Ectodermal cell (in vitro differentiated cells): ENCODE measurements around the gene KCNAB3.

ENCODE experiments used
- H3K27ac ChIP-seq: 2 replicates; pipeline ENCODE4 v1.7.0; 2013; ENCODE audit warnings: mild to moderate bottlenecking, low read depth, low read length; ENCODE audit not compliant: insufficient read depth, poor library complexity, severe bottlenecking
- H3K27me3 ChIP-seq: 2 replicates; pipeline ENCODE4 v1.7.0; 2013; ENCODE audit warnings: mild to moderate bottlenecking, low read length; ENCODE audit not compliant: insufficient read depth, control insufficient read depth, poor library complexity, severe bottlenecking
- H3K36me3 ChIP-seq: one replicate; pipeline ENCODE4 v1.7.0; 2013; ENCODE audit warnings: low read length; ENCODE audit not compliant: control insufficient read depth, insufficient read depth
- H3K4me1 ChIP-seq: one replicate; pipeline ENCODE4 v1.7.0; 2013; ENCODE audit warnings: low read length; ENCODE audit not compliant: control insufficient read depth, insufficient read depth
- H3K4me3 ChIP-seq: 2 replicates; pipeline ENCODE4 v1.7.0; 2013; ENCODE audit warnings: low read depth, low read length, control low read depth; ENCODE audit not compliant: insufficient read depth
- H3K9me3 ChIP-seq: 2 replicates; pipeline ENCODE4 v1.7.0; 2013; ENCODE audit warnings: mild to moderate bottlenecking, low read length, moderate library complexity; ENCODE audit not compliant: control insufficient read depth
- WGBS, 2 experiments: methylation state at CpG; one replicate each; pipeline ENCODE4 v1.1.7; 2013; ENCODE audit warnings: missing lambda C conversion rate in 2 of 2; 5-methylcytosine and 5-hydroxymethylcytosine counted together

KCNAB3 gene

GRCh38 chr17:7887482-7888183 lies 42.0 kb downstream of the KCNAB3 start:
- H3K27ac ChIP-seq, result no peak overlapping the region
- no peaks in the 10 kb centered on the region for H3K36me3 ChIP-seq
- no peaks in the 10 kb centered on the region for H3K9me3 ChIP-seq
- WGBS, 2 experiments, result 7% methylated on average over 35 of the region's 35 CpGs
- peak overlapping the region; percentile 57 for H3K4me3 ChIP-seq
- peaks cover 39% of the 10 kb centered on the region for H3K4me1 ChIP-seq
- H3K27me3 ChIP-seq, result peaks cover 13% of the 10 kb centered on the region

- WGBS, 2 experiments, result 11 to 13% methylated on average over 4 to 5 of the region's 8 CpGs
- Histone ChIP-seq H3K9me3 (no peaks in the 10 kb centered on the region), H3K36me3 (no peaks in the 10 kb centered on the region), H3K4me3 (peak overlapping the region; percentile 57), H3K27ac (peak overlapping the region; percentile 68), H3K27me3 (peaks cover 13% of the 10 kb centered on the region), H3K4me1 (peaks cover 39% of the 10 kb centered on the region)
These were observed 42.6 kb downstream of the KCNAB3 start for GRCh38 chr17:7887038-7887481.

GRCh38 chr17:7886227-7887037 lies 43.2 kb downstream of the KCNAB3 start:
- Histone ChIP-seq H3K36me3 (no peaks in the 10 kb centered on the region), H3K9me3 (no peaks in the 10 kb centered on the region), H3K27ac (peak overlapping the region; percentile 68), H3K4me3 (peak overlapping the region; percentile 57), H3K27me3 (peaks cover 13% of the 10 kb centered on the region), H3K4me1 (peaks cover 39% of the 10 kb centered on the region)
- 0 to 1% methylated on average over 30 of the region's 30 CpGs for WGBS, 2 experiments

- H3K9me3 ChIP-seq, result no peaks in the 10 kb centered on the region
- H3K4me1 ChIP-seq, result peaks cover 39% of the 10 kb centered on the region
- H3K27me3 ChIP-seq, result peaks cover 13% of the 10 kb centered on the region
- peak overlapping the region; percentile 57 for H3K4me3 ChIP-seq
- no peaks in the 10 kb centered on the region for H3K36me3 ChIP-seq
- 0% methylated on average over 64 of the region's 64 CpGs for WGBS, 2 experiments
- H3K27ac ChIP-seq, result no peak overlapping the region
These were observed 44.1 kb downstream of the KCNAB3 start for GRCh38 chr17:7885367-7886226.

- Histone ChIP-seq H3K36me3 (no peaks in the 10 kb centered on the region), H3K27me3 (peaks cover 13% of the 10 kb centered on the region), H3K4me3 (peak overlapping the region; percentile 57), H3K27ac (no peak overlapping the region), H3K4me1 (peaks cover 37% of the 10 kb centered on the region), H3K9me3 (no peaks in the 10 kb centered on the region)
- WGBS, 2 experiments, result 0% methylated on average over 72 to 79 of the region's 100 CpGs
These were observed 44.9 kb downstream of the KCNAB3 start for GRCh38 chr17:7884581-7885366.

- no peaks in the 10 kb centered on the region for H3K36me3 ChIP-seq
- H3K27me3 ChIP-seq, result peaks cover 13% of the 10 kb centered on the region
- WGBS, 2 experiments, result no CpG with 5 or more reads among the region's 3 CpGs
- no peaks in the 10 kb centered on the region for H3K9me3 ChIP-seq
- no peak overlapping the region for H3K4me3 ChIP-seq
- H3K27ac ChIP-seq, result no peak overlapping the region
- peaks cover 28% of the 10 kb centered on the region for H3K4me1 ChIP-seq
These were observed 45.8 kb downstream of the KCNAB3 start for GRCh38 chr17:7883781-7884386.

- WGBS, 2 experiments, result 72 to 90% methylated on average over 2 to 3 of the region's 3 CpGs
- peaks cover 16% of the 10 kb centered on the region for H3K4me1 ChIP-seq
- no peak overlapping the region for H3K4me3 ChIP-seq
- no peaks in the 10 kb centered on the region for H3K9me3 ChIP-seq
- peaks cover 13% of the 10 kb centered on the region for H3K27me3 ChIP-seq
- no peaks in the 10 kb centered on the region for H3K36me3 ChIP-seq
- no peak overlapping the region for H3K27ac ChIP-seq
These were observed 47.0 kb downstream of the KCNAB3 start for GRCh38 chr17:7882629-7883028.

GRCh38 chr17:7882068-7882467 lies 47.6 kb downstream of the KCNAB3 start:
- Histone ChIP-seq H3K4me3 (no peak overlapping the region), H3K36me3 (no peaks in the 10 kb centered on the region), H3K27ac (no peak overlapping the region), H3K4me1 (peaks cover 12% of the 10 kb centered on the region), H3K27me3 (peaks cover 13% of the 10 kb centered on the region), H3K9me3 (no peaks in the 10 kb centered on the region)
- 92 to 96% methylated on average over 7 of the region's 7 CpGs for WGBS, 2 experiments
